Islet of Langerhans (tissue), 1 donor: ENCODE measurements around the gene H2AZ2.
A peak's percentile ranks its signal among the peaks of the same experiment; 100 is the strongest.
"Not testable (repeated sequence)": the region's sequence is repeated elsewhere in the genome, so short reads cannot be mapped to it uniquely, and the experiment has no call there.

Source experiments
- FAIRE-seq: peaks from one replicate; lab custom pipeline; 2011; peaks lifted over from hg19 to GRCh38; lab: Jason Lieb, UNC

H2AZ2 gene

DNA sequence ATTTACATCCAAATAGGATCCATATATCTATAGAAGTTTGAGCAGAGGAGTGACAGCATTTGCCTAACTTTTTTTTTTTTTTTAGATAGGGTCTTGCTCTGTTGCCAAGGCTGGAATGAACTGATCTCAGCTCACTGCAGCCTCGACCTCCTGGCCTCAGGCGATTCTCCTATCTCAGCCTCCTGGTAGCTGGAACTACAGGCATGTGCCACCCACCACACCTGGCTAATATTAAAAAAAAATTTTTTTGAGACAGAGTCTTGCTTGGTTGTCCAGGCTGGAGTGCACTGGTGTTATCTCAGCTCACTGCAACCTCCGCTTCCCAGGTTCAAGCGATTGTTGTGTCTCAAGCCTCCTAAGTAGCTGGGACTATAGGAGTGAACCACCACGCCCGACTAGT is 36.3 kb downstream of the H2AZ2 start:
- no peak for FAIRE-seq

DNA sequence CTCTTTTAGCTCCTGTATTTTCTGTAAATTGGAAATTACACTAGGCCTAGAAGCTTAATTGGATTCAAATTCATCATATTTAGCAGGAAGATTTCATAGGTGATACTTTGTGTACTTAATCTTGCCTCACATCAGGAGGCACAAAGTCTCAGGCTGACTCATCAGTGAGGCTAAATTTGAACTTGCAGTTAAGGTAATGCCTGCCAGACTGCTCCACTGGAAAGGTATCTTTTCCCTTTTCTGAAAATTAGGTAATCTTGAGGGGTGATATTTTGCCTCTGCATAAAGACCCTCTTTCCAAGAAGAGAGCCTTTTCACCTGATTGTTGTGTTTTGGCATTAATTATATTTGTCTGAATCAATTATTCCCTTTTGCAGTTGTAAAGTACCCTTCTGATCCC is 36.8 kb downstream of the H2AZ2 start:
- peak; percentile 30 for FAIRE-seq

- no peak for FAIRE-seq
These were observed 38.9 kb downstream of the H2AZ2 start for GRCh38 chr7:44808914-44809393.

DNA sequence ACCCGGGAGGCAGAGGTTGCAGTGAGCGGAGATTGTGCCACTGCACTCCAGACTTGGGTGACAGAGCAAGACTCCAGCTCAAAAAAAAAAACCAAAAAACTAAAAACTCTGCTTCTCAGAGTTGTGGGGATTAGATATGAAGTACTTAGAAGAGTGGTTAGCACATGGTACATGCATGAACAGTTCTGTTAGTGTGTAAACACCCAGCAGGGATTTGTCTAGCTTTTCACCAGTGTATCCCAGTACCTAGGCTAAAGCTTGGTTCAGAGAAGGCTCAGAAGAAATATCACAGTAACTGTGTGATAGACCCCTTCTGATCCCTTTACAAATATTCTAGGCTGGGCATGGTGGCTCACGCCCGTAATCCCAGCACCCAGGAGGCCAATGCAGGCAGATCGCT is 41.9 kb downstream of the H2AZ2 start:
- FAIRE-seq: no peak

DNA sequence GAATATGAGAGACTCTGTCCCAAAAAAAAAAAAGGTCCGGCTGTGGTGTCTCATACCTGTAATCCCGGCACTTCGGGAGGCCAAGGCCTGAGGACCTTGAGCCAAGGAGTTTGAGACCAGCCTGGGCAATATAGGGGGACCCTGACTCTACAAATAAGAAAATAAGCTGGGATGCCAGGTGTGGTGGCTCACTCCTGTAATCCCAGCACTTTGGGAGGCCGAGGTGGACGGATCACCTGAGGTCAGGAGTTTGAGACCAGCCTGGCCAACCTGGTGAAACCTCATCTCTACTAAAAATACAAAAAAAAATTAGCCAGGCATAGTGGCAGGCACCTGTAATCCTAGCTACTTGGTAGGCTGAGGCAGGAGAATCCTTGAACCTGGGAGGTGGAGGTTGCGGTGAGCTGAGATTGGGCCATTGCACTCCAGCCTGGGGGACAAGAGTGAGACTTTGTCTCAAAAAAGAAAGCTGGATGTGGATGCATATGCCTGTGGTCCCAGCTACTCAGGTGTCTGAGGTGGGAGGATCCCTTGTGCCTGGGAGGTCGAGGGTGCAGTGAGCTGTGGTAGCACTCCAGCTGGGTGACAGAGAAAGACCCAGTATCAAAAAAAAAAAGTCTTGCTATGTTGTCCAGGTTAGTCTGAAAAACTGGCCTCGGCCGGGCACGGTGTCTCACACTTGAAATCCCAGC is 43.9 kb downstream of the H2AZ2 start:
- FAIRE-seq: not testable (repeated sequence)

DNA sequence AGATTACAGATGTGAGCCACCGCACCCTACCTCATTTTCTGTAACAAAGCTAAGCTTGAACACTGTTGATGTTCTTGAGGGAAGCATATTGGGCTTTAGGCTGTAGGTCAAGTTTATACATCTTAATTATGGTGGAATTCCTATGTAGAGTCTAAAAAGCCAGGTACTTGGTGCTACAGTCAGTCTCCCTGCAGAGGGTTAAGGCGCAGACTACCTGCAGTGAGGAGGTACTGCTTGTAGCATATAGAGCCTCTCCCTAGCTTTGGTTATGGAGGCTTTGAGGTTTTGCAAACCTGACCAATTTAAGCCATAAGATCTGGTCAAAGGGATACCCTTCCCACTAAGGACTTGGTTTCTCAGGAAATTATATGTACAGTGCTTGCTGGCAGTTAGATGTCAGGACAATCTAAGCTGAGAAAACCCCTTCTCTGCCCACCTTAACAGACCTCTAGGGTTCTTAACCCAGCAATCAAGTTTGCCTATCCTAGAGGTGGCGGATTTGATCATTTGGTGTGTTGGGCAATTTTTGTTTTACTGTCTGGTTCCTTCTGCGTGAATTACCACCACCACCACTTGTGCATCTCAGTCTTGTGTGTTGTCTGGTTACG is 45.4 kb downstream of the H2AZ2 start:
- no peak for FAIRE-seq

DNA sequence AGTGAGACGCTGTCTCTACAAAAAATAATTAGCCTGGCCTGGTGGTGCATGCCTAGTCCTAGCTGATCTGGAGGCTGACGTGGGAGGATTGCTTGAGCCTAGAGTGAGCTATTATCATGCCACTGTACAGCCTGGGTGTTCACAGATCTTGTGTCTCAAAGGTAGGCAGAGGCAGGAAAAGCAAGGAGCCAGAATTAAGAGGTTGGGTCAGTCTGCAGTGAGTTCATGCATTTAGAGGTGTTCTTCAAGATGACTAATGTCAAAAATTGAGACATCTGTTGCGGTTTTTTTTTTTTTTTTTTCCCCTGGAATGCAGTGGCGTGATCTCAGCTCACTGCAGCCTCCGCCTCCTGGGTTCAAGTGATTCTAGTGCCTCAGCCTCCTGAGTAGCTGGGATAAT is 46.0 kb downstream of the H2AZ2 start:
- no peak for FAIRE-seq

DNA sequence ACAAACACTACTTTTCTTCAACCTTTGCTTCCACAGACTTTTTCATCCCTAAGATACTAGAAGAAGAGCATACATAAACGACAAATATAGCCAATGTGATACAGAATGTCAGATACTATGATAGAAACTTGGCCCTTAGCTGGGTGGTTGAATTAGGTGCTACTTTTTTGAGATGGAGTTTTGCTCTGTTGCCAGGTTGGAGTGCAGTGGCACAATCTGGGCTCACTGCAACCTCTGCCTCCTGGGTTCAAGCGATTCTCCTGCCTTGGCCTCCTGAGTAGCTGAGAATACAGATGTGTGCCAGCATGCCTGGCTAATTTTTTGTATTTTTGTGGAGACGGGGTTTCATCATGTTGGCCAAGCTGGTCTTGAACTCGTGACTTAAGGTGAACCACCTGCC is 47.9 kb downstream of the H2AZ2 start:
- no peak for FAIRE-seq

DNA sequence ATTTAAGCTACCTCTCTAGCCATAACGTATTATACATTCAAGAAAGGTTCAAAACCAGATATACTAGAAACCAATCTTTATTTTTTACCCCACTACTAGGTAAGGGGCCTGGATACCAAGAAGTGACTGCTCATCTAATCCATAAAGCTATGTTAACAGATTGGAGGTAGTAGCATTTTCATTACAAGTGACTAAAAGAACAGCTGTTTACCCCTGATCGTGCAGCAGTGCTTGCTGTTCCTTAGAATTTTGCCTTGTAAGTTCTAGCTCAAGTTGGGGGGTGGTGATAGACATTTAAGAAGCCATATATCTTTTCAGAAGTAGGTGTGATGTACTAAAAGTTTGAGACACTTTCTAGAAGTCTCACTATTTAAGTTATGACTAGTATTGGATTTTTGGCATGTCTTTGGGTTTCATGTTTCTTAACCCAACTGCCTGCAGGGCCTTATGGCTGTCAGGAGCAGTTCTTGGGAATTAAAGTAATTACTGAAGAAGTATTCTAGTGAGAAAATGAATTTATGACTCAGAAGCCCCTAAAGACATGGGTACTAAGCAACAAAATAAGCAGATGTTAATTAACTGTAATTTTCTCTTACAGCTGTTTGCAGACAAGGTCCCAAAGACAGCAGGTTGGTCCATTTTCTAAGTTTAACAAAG is 49.1 kb downstream of the H2AZ2 start:
- no peak for FAIRE-seq

- peak; percentile 56 for FAIRE-seq
These were observed 50.3 kb downstream of the H2AZ2 start for GRCh38 chr7:44797329-44798258.

DNA sequence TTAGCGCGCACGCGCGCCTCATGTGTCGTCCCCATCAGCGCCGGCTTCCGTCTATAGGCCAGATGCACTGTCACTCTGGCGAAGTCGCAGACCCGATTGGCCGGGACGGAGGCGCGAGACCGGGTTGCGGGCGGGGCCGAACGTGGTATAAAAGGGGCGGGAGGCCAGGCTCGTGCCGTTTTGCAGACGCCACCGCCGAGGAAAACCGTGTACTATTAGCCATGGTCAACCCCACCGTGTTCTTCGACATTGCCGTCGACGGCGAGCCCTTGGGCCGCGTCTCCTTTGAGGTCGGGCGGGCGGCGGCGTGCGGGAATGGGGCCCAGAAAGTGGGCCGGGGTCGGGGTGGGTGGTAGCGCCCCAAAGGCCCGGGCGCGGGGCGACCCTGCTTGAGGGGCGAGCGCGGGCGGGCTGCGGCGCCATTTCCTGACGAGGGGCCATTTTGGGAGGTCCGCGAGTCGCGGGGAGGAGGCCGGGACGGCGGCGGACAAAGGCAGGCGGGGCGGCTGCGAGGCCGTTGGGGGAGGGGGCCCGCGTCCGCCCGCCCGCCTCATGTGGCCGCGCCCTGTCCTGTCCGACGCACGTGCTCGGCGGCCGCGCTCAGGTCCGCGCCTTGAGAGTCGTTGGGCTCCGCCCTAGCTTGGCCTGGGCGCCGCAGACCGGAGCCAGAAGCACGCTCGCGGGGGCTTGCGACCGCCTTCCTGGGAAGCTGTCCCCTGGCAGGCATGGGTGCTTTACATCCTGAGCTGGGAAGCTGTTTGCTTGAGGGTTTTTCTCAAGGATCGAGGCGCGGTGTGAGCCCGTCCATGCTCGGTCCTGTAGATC is 51.2 kb downstream of the H2AZ2 start, which contains the start of gene PPIA:
Gene PPIA (plus strand): TSS at position 178 of the 825 bp plus-strand sequence. CDS start 44 bp downstream, at position 222.
- FAIRE-seq: no peak

DNA sequence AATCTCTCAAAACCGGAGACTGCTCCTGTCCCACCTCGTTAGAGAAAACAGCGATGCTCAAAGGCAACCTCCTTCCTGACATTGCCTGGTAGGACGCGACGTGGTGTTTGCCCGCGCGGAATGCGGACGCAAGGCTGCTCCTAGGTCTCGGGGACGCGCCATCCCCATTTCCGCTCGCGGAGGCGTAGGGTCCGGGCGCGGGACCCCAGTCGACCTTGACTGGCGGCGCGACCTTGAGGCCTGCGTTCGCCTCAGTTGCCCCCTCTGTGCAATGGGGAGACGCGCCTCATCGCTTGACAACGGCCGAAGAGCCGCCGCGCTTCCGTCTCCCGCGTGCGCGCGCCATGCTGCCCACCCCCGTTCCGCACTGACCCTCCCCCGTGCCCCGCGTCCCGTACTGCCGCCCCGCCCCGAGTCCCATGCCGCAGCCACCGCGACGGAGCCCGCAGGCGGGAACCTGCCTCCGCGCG is 51.8 kb downstream of the H2AZ2 start:
- FAIRE-seq: no peak

DNA sequence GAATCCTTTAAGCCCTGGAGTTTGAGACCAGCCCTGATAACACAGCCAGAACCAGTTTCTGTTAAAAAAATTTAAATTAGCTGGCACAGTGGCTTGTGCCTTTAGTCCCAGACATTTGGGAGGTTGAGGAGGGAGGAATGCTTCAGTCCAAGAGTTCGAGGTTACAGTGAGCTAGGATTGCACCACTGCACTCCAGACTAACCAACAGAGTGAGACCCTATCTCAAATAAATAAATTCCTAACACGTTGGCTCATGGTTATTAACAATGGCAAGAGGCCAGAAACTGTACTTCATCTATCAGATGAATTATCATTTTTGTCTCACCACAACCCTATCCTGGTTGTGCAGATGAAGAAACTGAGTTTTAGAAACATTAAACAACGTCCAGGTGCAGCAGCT is 53.6 kb downstream of the H2AZ2 start:
- FAIRE-seq: no peak

DNA sequence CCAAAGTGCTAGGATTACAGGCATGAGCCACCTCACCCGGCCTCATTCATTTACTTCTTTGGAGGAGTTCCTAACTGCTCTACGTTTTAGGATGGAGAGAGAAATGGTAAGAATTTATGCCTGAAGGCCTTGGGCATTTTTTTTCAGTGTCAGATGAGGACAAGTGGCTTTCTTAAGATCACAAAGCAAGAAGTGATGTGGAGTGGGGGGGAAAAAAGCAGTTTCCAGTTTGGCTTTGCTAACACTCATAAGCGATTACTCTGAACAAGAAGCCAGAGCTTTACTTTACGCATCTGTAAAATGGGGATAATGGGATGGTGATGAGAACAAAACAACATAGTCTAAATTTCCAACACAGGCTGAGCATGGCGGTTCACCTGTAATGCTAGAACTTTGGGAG is 54.0 kb downstream of the H2AZ2 start:
- FAIRE-seq: no peak

DNA sequence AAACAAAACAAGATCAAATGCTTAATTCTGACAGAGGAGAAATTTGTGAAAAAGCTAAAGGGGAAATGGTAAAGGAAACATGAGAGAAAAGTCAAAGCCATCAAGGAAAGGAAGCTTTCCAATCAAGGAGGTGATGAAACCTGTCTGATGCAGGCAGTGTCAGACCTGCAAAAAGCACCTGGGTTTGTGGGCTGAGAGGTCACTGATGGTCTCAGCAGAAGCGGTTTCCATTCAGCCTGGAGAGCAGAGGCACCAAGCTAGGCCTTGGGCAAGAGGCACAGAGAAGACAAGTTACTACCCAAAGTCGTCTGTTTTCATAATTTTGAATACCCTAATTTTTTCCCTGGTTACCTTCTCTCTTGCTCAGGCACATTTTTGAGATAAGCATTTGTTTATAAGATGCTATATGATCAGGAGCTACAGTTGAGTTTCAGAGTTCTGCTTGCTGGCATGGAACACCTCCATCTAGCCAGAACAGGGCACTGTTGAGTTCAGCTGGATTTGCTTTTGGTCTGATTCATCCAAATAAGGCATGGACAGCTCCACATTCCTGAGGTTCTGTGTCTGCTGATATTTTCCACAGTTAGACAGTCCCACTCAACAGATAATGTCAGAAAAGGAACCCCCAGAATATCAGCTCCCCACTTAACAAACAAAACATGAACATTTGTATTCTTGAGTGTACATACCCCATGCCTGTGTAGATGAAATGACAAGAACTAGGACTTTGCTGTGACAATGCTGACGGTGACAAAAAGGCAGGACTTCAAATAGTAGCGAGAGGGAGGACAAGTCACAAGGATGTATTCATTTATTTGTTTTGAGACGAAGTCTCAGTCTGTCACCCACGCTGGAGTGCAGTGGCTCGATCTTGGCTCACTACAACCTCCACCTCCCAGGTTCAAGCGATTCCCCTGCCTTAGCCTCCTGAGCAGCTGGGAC is 56.3 kb downstream of the H2AZ2 start:
- no peak for FAIRE-seq

GRCh38 chr7:44789990-44790389 is 57.9 kb downstream of the H2AZ2 start:
- no peak for FAIRE-seq

DNA sequence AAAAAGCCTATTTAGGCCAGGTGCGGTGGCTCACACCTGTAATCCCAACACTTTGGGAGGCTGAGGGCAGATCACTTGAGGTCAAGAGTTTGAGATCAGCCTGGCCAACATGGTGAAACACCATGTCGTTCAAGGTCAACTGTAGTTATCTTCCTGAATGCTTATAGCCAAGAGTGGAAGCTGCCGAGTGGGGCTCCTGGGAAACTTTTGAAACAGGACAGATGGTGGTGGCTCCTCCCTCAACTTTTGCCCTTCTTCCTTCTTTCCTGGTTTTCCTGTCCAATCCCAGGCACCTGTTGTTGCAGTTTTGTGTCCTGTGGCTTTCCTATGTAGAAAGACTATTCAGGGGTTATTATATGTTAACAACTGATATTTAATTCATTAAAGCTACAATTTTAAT is 60.1 kb downstream of the H2AZ2 start:
- no peak for FAIRE-seq

GRCh38 chr7:44787041-44787440 is 60.8 kb downstream of the H2AZ2 start:
- no peak for FAIRE-seq

- FAIRE-seq: not testable (repeated sequence)
These were observed 62.7 kb downstream of the H2AZ2 start for GRCh38 chr7:44785218-44785617.

DNA sequence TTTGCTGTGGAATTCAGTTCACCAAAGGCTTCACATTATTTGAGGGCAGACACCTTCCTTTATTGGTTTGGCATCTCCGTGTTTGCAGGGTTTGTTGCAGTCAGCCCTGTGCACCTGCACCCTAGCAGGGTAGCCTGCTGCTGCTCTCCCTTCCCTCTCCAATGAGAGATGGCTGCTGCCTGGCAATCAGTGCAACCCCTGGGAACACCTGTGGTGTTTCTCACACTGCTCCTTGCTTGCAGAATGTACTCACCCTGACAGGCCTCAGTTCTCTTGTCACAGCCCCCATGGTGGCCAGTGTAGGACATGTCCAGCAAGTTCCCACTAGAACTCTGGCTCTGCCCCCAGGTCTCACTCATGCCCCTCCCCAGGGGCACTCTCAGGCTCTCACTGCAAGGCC is 63.5 kb downstream of the H2AZ2 start:
- FAIRE-seq: no peak
